Karpas-422 (cell line): Measurements from ENCODE around the gene SYT12. TPM values are rescaled to one million over a fixed set of nuclear protein-coding genes. Genes with fewer than 3 reads are reported as not detected.

ENCODE experiments used
- DNase-seq: peaks from one replicate; pipeline ENCODE4 v3.0.0-alpha.2; 2015
- H2AFZ ChIP-seq: fragments of 200-600 bp; sonication (generic); 2 replicates; pipeline ENCODE4 v1.6.1; 2014; ENCODE audit warnings: antibody characterized with exemption, low read length, mixed read lengths
- H3K27ac ChIP-seq: fragments of 200-600 bp; sonication (generic); 2 replicates; pipeline ENCODE4 v1.5.1; 2014; ENCODE audit warnings: mild to moderate bottlenecking, low read length, moderate library complexity
- H3K27me3 ChIP-seq: fragments of 200-600 bp; sonication (generic); 2 replicates; pipeline ENCODE4 v1.6.1; 2014; ENCODE audit warnings: low read length, mixed read lengths
- H3K36me3 ChIP-seq: fragments of 200-600 bp; sonication (generic); 2 replicates; pipeline ENCODE4 v1.6.1; 2014; ENCODE audit warnings: low read length, mixed read lengths; ENCODE audit not compliant: insufficient read depth
- H3K4me1 ChIP-seq: fragments of 200-600 bp; sonication (generic); 2 replicates; pipeline ENCODE4 v1.6.1; 2014; ENCODE audit warnings: mild to moderate bottlenecking, low read length, mixed read lengths
- H3K4me2 ChIP-seq: fragments of 200-600 bp; sonication (generic); 2 replicates; pipeline ENCODE4 v1.6.1; 2014; ENCODE audit warnings: low read length, low read depth, mild to moderate bottlenecking; ENCODE audit not compliant: poor library complexity, severe bottlenecking
- H3K4me3 ChIP-seq: fragments of 200-600 bp; sonication (generic); 2 replicates; pipeline ENCODE4 v1.5.1; 2014; ENCODE audit warnings: mild to moderate bottlenecking, antibody characterized with exemption, low read length, mixed read lengths
- H3K79me2 ChIP-seq: fragments of 200-600 bp; sonication (generic); 2 replicates; pipeline ENCODE4 v1.6.1; 2014; ENCODE audit warnings: mild to moderate bottlenecking, low read length, mixed read lengths
- H3K9ac ChIP-seq: fragments of 200-600 bp; sonication (generic); 2 replicates; pipeline ENCODE4 v1.6.0; 2014; ENCODE audit warnings: low read length
- H3K9me2 ChIP-seq: fragments of 200-600 bp; sonication (generic), shearing (Covaris generic); replicated peaks from 2 replicates; pipeline ENCODE4 v1.6.0; 2014; ENCODE audit warnings: mild to moderate bottlenecking, low read length, moderate library complexity; ENCODE audit not compliant: insufficient read depth
- H3K9me3 ChIP-seq: fragments of 300-700, 200-600 bp; sonication (generic); 2 replicates; pipeline ENCODE4 v1.6.1; 2014; ENCODE audit warnings: low read length, mixed read lengths
- H4K20me1 ChIP-seq: fragments of 200-600 bp; sonication (generic); 2 replicates; pipeline ENCODE4 v1.6.1; 2014; ENCODE audit warnings: mild to moderate bottlenecking, antibody characterized with exemption, low read length, low read depth; ENCODE audit not compliant: insufficient read depth
- total RNA-seq: library from RNA; depleted of rRNA; stranded (reverse); fragments of >200 nt; shearing (Covaris generic); gene quantifications from 2 replicates; pipeline ENCODE4 v1.2.3, GENCODE V29; 2014; ENCODE audit warnings: low replicate concordance

SYT12 gene
- total RNA-seq, 1 experiment from 2014 or later = not detected

DNA sequence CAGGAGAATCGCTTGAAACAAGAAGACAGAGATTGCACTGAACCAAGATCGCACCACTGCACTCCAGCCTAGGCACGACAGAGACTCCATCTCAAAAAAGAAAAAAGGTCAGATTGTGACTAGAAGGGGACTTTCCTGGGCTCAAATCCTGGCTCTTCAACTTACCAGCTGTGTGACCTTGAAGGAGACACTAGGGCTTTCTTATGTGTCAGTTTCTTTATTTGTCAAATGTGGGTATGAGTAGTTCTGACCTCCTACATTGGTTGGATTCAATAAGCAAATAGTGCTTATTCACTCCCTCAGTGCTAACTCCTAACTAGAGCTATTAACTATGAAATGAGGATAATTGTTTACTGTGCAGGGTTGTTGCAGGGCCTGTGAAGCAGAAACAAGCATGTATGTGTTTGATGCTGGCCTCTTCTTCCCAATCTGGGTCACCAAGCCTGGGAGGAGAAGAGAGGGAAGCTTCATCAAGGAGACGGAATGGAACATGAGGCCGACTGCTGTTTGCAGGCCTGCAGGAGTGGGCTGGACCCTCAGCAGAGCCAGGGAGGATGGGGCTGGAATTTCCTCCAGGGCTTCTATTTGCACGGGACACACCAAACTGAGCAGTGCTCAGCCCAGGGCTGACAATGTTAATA, 56.3 kb downstream of the SYT12 start:
- H3K27ac ChIP-seq = no peak overlapping the region
- no peak overlapping the region for H3K4me2 ChIP-seq
- H3K27me3 ChIP-seq = no peaks in the 10 kb centered on the region

GRCh38 chr11:67082071-67082791, 59.3 kb downstream of the SYT12 start:
- no peaks in the 10 kb centered on the region for H3K27me3 ChIP-seq
- H3K79me2 ChIP-seq = no peaks in the 10 kb centered on the region
- H3K4me1 ChIP-seq = peaks cover 4% of the 10 kb centered on the region
- no peaks in the 10 kb centered on the region for H3K36me3 ChIP-seq
- no peak for DNase-seq
- H3K9me3 ChIP-seq = no peaks in the 10 kb centered on the region
- no peaks in the 10 kb centered on the region for H3K9me2 ChIP-seq
- no peak overlapping the region for H2AFZ ChIP-seq
- H4K20me1 ChIP-seq = no peaks in the 10 kb centered on the region
- no peak overlapping the region for H3K27ac ChIP-seq
- H3K4me3 ChIP-seq = no peak overlapping the region
- H3K9ac ChIP-seq = no peak overlapping the region
- H3K4me2 ChIP-seq = no peak overlapping the region

More for the DNA sequence above, 56.3 kb downstream of the SYT12 start:
- Histone ChIP-seq H3K9me3 (no peaks in the 10 kb centered on the region), H3K79me2 (no peaks in the 10 kb centered on the region), H3K9ac (no peak overlapping the region), H4K20me1 (no peaks in the 10 kb centered on the region), H2AFZ (no peak overlapping the region), H3K9me2 (no peaks in the 10 kb centered on the region), H3K4me3 (no peak overlapping the region), H3K4me1 (peaks cover 4% of the 10 kb centered on the region), H3K36me3 (no peaks in the 10 kb centered on the region)
- no peak for DNase-seq

DNA sequence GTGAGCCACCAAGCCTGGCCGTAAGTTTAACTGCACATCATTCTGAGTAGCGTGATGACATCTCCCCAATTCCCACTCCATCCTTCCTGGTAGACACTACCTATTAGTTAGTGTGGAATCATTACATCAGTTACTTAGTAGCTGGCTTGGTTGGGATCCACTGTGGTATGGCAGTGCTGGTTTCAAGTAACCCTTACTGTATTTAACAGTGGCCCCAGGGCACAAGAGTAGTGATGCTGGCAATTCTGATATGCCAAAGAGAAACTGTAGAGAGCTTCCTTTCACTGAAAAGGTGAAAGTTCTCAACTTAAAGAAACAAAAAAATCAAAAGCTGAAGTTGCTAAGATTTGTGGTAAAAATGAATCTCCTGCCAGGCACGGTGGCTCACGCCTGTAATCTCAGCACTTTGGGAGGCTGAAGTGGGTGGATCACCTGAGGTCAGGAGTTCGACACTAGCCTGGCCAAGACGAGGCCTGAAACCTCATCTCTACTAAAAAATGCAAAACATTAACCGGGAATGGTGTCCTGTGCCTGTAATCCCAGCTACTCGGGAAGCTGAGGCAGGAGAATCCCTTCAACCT, 60.9 kb downstream of the SYT12 start:
- no peak overlapping the region for H3K4me3 ChIP-seq
- no peaks in the 10 kb centered on the region for H4K20me1 ChIP-seq
- no peak overlapping the region for H3K9ac ChIP-seq
- no peaks in the 10 kb centered on the region for H3K9me3 ChIP-seq
- H3K27ac ChIP-seq = no peak overlapping the region
- H3K4me2 ChIP-seq = no peak overlapping the region
- H3K27me3 ChIP-seq = no peaks in the 10 kb centered on the region
- H3K9me2 ChIP-seq = no peaks in the 10 kb centered on the region
- H3K36me3 ChIP-seq = no peaks in the 10 kb centered on the region
- H2AFZ ChIP-seq = no peak overlapping the region
- H3K79me2 ChIP-seq = no peaks in the 10 kb centered on the region
- no peak for DNase-seq
- peaks cover 4% of the 10 kb centered on the region for H3K4me1 ChIP-seq

GRCh38 chr11:67085617-67086016, 62.7 kb downstream of the SYT12 start:
- no peak overlapping the region for H3K4me3 ChIP-seq
- H3K9ac ChIP-seq = no peak overlapping the region
- H3K27me3 ChIP-seq = no peaks in the 10 kb centered on the region
- H4K20me1 ChIP-seq = no peaks in the 10 kb centered on the region
- H3K36me3 ChIP-seq = no peaks in the 10 kb centered on the region
- DNase-seq = no peak
- H2AFZ ChIP-seq = no peak overlapping the region
- H3K4me1 ChIP-seq = peaks cover 7% of the 10 kb centered on the region
- H3K4me2 ChIP-seq = no peak overlapping the region
- H3K9me2 ChIP-seq = no peaks in the 10 kb centered on the region
- H3K79me2 ChIP-seq = no peaks in the 10 kb centered on the region
- H3K27ac ChIP-seq = no peak overlapping the region
- no peaks in the 10 kb centered on the region for H3K9me3 ChIP-seq

GRCh38 chr11:67090717-67091116, 67.8 kb downstream of the SYT12 start:
- peaks cover 5% of the 10 kb centered on the region for H3K4me1 ChIP-seq
- no peaks in the 10 kb centered on the region for H3K9me3 ChIP-seq
- DNase-seq = no peak
- no peak overlapping the region for H3K4me3 ChIP-seq
- no peak overlapping the region for H3K9ac ChIP-seq
- H3K79me2 ChIP-seq = no peaks in the 10 kb centered on the region
- no peaks in the 10 kb centered on the region for H3K36me3 ChIP-seq
- no peaks in the 10 kb centered on the region for H4K20me1 ChIP-seq
- no peaks in the 10 kb centered on the region for H3K9me2 ChIP-seq
- no peak overlapping the region for H2AFZ ChIP-seq
- H3K27ac ChIP-seq = no peak overlapping the region
- H3K27me3 ChIP-seq = no peaks in the 10 kb centered on the region
- no peak overlapping the region for H3K4me2 ChIP-seq

- no peaks in the 10 kb centered on the region for H3K9me3 ChIP-seq
- H3K4me2 ChIP-seq = no peak overlapping the region
- H3K27me3 ChIP-seq = no peaks in the 10 kb centered on the region
- peaks cover 5% of the 10 kb centered on the region for H3K4me1 ChIP-seq
- no peaks in the 10 kb centered on the region for H3K36me3 ChIP-seq
- DNase-seq = no peak
- H3K9me2 ChIP-seq = no peaks in the 10 kb centered on the region
- no peak overlapping the region for H3K27ac ChIP-seq
- no peak overlapping the region for H3K4me3 ChIP-seq
- H3K79me2 ChIP-seq = no peaks in the 10 kb centered on the region
- H3K9ac ChIP-seq = no peak overlapping the region
- H2AFZ ChIP-seq = no peak overlapping the region
- H4K20me1 ChIP-seq = no peaks in the 10 kb centered on the region
Measured at GRCh38 chr11:67095214-67095507, 72.2 kb downstream of the SYT12 start.

- H3K9me2 ChIP-seq = no peaks in the 10 kb centered on the region
- DNase-seq = no peak
- no peak overlapping the region for H3K4me3 ChIP-seq
- no peaks in the 10 kb centered on the region for H3K27me3 ChIP-seq
- no peaks in the 10 kb centered on the region for H3K79me2 ChIP-seq
- H3K9ac ChIP-seq = no peak overlapping the region
- H3K9me3 ChIP-seq = no peaks in the 10 kb centered on the region
- no peak overlapping the region for H2AFZ ChIP-seq
- H4K20me1 ChIP-seq = no peaks in the 10 kb centered on the region
- H3K4me2 ChIP-seq = no peak overlapping the region
- H3K27ac ChIP-seq = no peak overlapping the region
- no peaks in the 10 kb centered on the region for H3K4me1 ChIP-seq
- H3K36me3 ChIP-seq = no peaks in the 10 kb centered on the region
Measured at GRCh38 chr11:67098799-67099429, 76.0 kb downstream of the SYT12 start.

- DNase-seq = no peak
- Histone ChIP-seq H3K36me3 (no peaks in the 10 kb centered on the region), H4K20me1 (no peaks in the 10 kb centered on the region), H3K4me1 (no peaks in the 10 kb centered on the region), H3K9me3 (no peaks in the 10 kb centered on the region), H3K4me3 (no peak overlapping the region), H3K4me2 (no peak overlapping the region), H3K79me2 (no peaks in the 10 kb centered on the region), H3K9ac (no peak overlapping the region), H3K27me3 (no peaks in the 10 kb centered on the region), H3K9me2 (no peaks in the 10 kb centered on the region), H3K27ac (no peak overlapping the region), H2AFZ (0 out of 2 replicates have a peak overlapping the region, but pooled peaks have one; percentile 50)
Measured at GRCh38 chr11:67099831-67100324, 76.9 kb downstream of the SYT12 start.
